Measurements from ENCODE around the gene ZNF630.
"Not testable (repeated sequence)": the region's sequence is repeated elsewhere in the genome, so short reads cannot be mapped to it uniquely, and the experiment has no call there.

The ZNF630 gene

DNA sequence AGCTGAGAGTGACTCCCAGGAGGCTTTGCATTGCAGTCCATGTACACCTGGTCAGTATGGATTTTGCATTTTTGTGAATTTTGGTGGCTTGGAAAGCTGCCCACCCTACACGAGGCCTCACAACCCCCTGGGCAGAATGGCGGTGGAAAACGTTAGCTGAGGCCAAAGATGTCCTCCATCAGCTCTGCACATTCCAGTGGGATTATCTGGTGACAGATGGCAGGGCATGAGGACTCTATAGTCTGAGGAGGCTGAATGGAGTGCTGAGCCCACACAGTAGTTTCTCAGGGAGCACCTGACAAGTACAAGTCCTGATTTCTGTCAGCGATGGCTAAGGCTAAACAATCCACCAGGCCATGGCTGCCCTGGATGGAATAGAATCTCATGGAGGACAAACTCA is 43.9 kb downstream of the ZNF630 start:
- FAIRE-seq, result not testable (repeated sequence)

DNA sequence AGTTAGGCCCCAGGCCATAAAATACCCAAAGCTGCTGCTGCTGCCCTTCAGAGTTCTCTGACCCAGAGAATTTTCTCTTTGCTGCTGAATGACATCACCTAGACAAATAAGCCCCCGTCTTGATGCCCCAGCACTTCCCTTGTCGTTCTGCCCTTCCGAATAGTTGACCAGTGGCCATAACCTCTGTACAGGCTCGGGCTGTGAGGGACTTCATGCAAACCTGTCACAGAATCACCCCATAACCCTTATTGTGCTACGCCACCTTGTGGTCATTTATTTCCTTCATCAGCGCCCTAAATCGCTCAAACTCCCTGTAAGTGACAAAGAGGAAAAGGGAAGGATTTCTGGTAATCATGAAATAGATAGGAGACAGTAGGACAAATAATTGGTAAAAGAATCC is 45.9 kb downstream of the ZNF630 start:
- no peak for FAIRE-seq

DNA sequence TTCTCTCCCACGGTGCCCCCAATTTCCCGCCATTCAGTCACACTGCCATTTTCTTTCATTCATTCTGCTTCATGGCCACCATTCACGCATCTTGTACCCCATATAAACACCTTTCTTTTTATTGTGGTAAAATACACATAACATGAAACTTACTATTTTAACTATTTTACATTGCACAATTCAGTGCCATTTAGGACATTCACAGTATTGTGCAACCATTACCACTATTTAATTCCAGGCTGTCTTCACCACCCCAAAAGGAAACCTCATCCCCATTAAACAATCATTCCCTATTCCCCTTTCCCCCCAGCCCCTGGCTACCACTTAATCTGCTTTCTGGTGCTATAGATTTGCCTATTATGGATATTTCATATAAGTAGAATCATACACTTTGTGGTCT is 48.7 kb downstream of the ZNF630 start:
- no peak for FAIRE-seq

GRCh38 chrX:48022100-48022499 is 49.3 kb downstream of the ZNF630 start:
- no peak for FAIRE-seq

- no peak for FAIRE-seq
Observed at GRCh38 chrX:48021026-48021900, 50.2 kb downstream of the ZNF630 start.

DNA sequence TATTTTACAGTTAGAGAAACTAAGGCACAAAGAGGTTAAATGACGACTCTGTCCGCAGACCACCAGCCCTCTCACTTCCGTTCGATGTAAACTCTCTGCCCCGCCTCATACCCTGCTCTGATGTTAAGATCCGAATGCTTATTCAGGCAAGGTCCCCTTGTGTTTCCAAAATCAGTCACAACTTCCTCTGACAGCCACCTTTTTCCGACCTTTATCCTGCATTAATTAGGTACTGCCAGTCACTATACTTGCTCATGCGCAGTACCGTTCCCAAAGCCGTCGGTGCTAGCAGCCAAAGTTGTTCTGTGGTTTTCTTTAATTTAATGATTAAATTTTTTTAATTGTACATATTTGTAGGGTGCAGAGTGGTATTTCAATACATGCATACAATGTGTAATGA is 51.0 kb downstream of the ZNF630 start:
- FAIRE-seq, result not testable (repeated sequence)

DNA sequence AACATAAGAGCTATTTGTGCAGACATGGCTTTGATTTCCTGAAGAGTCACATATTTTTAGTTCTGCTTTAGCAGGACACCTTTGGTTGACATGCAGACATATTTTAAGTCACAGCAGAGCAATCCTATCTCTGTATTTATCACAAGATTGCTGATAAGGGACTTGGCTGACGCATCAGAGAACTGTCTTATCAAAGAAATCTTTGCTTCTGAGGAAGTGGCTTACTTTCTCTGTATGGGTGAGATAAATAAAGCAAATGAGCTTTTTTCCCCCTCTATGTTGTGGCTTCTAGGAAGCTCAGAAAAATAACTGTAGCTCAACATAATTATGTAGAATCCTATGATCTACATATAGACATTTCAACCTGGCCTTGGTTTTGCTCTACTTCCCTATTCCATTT is 51.5 kb downstream of the ZNF630 start:
- FAIRE-seq, result not testable (repeated sequence)

DNA sequence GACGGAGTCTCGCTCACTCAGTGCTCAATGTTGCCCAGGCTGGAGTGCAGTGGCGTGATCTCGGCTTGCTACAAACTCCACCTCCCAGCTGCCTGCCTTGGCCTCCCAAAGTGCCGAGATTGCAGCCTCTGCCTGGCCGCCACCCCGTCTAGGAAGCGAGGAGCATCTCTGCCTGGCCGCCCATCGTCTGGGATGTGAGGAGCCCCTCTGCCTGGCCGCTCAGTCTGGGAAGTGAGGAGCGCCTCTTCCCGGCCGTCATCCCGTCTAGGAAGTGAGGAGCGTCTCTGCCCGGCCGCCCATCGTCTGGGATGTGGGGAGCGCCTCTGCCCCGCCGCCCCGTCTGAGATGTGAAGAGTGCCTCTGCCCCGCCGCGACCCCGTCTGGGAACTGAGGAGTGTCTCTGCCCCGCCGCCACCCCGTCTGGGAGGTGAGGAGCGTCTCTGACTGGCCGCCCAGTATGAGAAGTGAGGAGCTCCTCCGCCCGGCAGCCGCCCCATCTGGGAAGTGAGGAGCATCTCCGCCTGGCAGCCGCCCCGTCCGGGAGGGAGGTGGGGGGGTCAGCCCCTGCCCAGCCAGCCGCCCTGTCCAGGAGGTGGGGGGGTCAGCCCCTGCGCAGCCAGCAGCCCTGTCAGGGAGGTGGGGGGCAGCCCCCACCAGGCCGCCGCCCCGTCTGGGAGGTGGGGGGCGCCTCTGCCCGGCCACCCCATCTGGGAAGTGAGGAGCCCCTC is 54.7 kb downstream of the ZNF630 start:
- FAIRE-seq, result not testable (repeated sequence)

DNA sequence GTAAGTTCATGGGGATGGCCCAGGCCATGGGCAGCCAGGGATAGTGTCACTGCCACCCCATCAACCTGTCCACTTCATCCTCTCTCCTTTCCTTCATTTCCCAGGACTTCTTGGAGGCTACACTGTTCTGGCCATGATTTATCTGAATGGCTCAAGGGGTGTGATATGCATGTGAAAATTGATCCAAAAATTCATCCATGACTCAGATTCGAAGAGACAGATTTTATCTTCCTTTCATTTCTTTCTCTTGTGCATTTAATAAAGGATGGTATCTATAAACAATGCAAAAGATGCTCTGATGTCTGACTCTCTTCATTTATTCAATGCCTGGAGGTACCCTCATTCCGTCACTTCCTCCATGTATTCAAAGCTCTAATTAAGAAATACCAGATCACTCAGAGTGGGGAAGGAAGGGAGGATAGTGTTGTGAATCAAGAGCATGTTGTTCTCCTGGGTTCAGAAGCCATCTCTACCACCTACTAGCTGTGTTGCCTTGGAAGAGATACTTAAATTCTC is 61.9 kb downstream of the ZNF630 start:
- FAIRE-seq, result not testable (repeated sequence)
